Left cardiac atrium (tissue), 4 donors: Measurements from ENCODE around the gene CHRM5. TPM values are rescaled to one million over a fixed set of nuclear protein-coding genes. Genes with fewer than 3 reads are reported as not detected.
"Not testable (repeated sequence)": the region's sequence is repeated elsewhere in the genome, so short reads cannot be mapped to it uniquely, and the experiment has no call there.

Source experiments
- ATAC-seq, 2 donors: fragments of 200-7000 bp; cut with Tn5 transposase; one replicate each; pipeline ENCODE4 v1.9.1; 2020; ENCODE audit warnings: mild to moderate bottlenecking in 2 of 2, moderate library complexity in 2 of 2
- DNase-seq: peaks from one replicate; pipeline ENCODE4 v3.0.0-alpha.2; 2020
- intact Hi-C, 2 donors: fragments of 100-400 bp; cut with DNase I; formaldehyde crosslinking; loops; one replicate each; pipeline versions ENCODE4 v1.14.1 to v1.15.1; 2022 to 2023
- total RNA-seq, 2 donors: library from RNA; stranded (reverse); fragmentation: NEBNext Ultra II Directional; extraction: Animal tissue kit (Norgen Biotek cat#: 25700); gene quantifications; one replicate each; pipeline ENCODE4 v1.2.1, GENCODE V29; 2021
- donor health status: DM: no; HTN: yes; CAD: no.
- donor health status: DM: no; HTN: yes; CAD: no; lungs with severe emphysema.
- donor health status: DM: yes; HTN: yes; CAD: no.
- donor health status: Dilated cardiomyopathy.

The CHRM5 gene
- total RNA-seq, 2 donors from 2014 or later = not detected

- intact Hi-C loops = no loop called here
- DNase-seq (no peak), ATAC-seq (peak; percentile 23 to 49)
Measured at GRCh38 chr15:33985287-33985686, 17.0 kb downstream of the CHRM5 start.

- ATAC-seq (no peak), DNase-seq (no peak)
- intact Hi-C loops = no loop called here
Measured at GRCh38 chr15:33985751-33986150, 17.5 kb downstream of the CHRM5 start.

GRCh38 chr15:33987444-33987843 is 19.1 kb downstream of the CHRM5 start:
- intact Hi-C loops = no loop called here
- no peak for DNase-seq
- ATAC-seq = no peak

GRCh38 chr15:33988384-33988783 is 20.1 kb downstream of the CHRM5 start:
- DNase-seq = no peak
- intact Hi-C loops = no loop called here
- ATAC-seq = no peak

- ATAC-seq (no peak), DNase-seq (no peak)
- intact Hi-C loops = no loop called here
Measured at GRCh38 chr15:33994005-33994615, 25.8 kb downstream of the CHRM5 start.

- intact Hi-C loops, ATAC-seq, DNase-seq: not testable (repeated sequence)
Measured at GRCh38 chr15:33995666-33996065, 27.4 kb downstream of the CHRM5 start.

- ATAC-seq (no peak), DNase-seq (no peak)
- intact Hi-C loops = no loop called here
Measured at GRCh38 chr15:34001536-34001935, 33.2 kb downstream of the CHRM5 start.

GRCh38 chr15:34006381-34006780 is 38.1 kb downstream of the CHRM5 start:
- no peak for DNase-seq
- no peak for ATAC-seq
- intact Hi-C loops = no loop called here

- intact Hi-C loops = no loop called here
- DNase-seq (no peak), ATAC-seq (no peak)
Measured at GRCh38 chr15:34009656-34010055, 41.4 kb downstream of the CHRM5 start.

GRCh38 chr15:34010921-34011320 is 42.6 kb downstream of the CHRM5 start:
- no peak for ATAC-seq
- intact Hi-C loops = no loop called here
- DNase-seq = no peak

- ATAC-seq (no peak), DNase-seq (no peak)
- intact Hi-C loops = no loop called here
Measured at GRCh38 chr15:34011481-34011880, 43.2 kb downstream of the CHRM5 start.

- intact Hi-C loops = no loop called here
- DNase-seq (no peak), ATAC-seq (no peak)
Measured at GRCh38 chr15:34012461-34013028, 44.2 kb downstream of the CHRM5 start.

- DNase-seq (no peak), ATAC-seq (no peak)
- intact Hi-C loops = no loop called here
Measured at GRCh38 chr15:34013746-34014145, 45.4 kb downstream of the CHRM5 start.

- ATAC-seq (no peak), DNase-seq (no peak)
- intact Hi-C loops = no loop called here
Measured at GRCh38 chr15:34014556-34014955, 46.3 kb downstream of the CHRM5 start.

GRCh38 chr15:34018021-34018645 is 49.8 kb downstream of the CHRM5 start:
- DNase-seq (no peak), ATAC-seq (no peak)
- intact Hi-C loops = no loop called here

GRCh38 chr15:34018738-34019137 is 50.4 kb downstream of the CHRM5 start:
- ATAC-seq, intact Hi-C loops, DNase-seq: not testable (repeated sequence)

- intact Hi-C loops = no loop called here
- ATAC-seq = no peak
- DNase-seq = no peak
Measured at GRCh38 chr15:34019369-34019990, 51.2 kb downstream of the CHRM5 start.

- intact Hi-C loops = no loop called here
- ATAC-seq = no peak
- no peak for DNase-seq
Measured at GRCh38 chr15:34023907-34024306, 55.6 kb downstream of the CHRM5 start.

GRCh38 chr15:34025252-34025651 is 57.0 kb downstream of the CHRM5 start:
- DNase-seq (no peak), ATAC-seq (no peak)
- intact Hi-C loops = no loop called here

GRCh38 chr15:34027606-34028005 is 59.3 kb downstream of the CHRM5 start:
- intact Hi-C loops = no loop called here
- no peak for DNase-seq
- ATAC-seq = no peak
